ENCODE results near the gene CDK5RAP3. TPM values are rescaled to one million over a fixed set of nuclear protein-coding genes. Genes with fewer than 3 reads are reported as not detected.

Gene CDK5RAP3
- total RNA-seq, 4 donors from 2014 or later = 43.9 to 70.2 (median 58.4) TPM

DNA sequence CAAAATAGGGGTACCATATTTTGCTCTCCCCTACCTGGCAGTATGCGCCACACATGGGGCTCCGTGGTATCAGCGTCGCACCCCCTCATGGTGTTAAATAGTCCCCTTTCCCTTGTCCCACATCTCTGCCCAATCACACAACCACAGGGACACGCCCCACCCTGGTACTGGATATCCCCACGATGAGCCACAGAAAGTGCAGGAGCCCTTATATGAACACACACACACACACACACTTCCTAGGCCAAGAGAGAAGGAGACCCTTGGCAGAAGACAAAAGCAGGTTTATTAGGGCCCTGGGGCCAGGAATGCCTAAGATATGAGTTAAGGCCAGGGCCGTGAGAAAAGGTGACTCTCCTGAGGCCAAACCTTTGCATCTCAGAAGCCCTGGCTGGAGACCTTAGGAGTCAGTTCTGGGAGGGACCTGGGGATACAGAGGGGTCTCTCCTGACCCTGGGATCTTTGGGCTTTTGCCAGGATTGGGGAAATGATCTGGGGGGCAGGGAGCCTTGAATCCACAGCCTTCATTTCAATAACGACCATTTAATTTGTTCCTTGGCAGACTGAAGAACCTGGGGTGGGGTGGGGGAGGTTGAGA is 55.1 kb downstream of the CDK5RAP3 start:
- Histone ChIP-seq H3K4me1 (peaks cover 43 to 49% (median 48%) of the 10 kb centered on the region in 4 donors), H3K36me3 (no peaks in the 10 kb centered on the region), H3K27ac (replicated peaks in 1 of 4) (peak overlapping the region; percentile 67 to 80 (median 74)), H3K4me3 (peak overlapping the region; percentile 52 to 64 (median 56)), H3K27me3 (peaks cover 0 to 22% (median 2%) of the 10 kb centered on the region in 4 donors), H3K9me3 (no peaks in the 10 kb centered on the region)
- intact Hi-C loops (cut with DNase I) = loop anchor here (1.0 to 2.0 kb wide), 2 partner anchors 48 to 107 kb away; no protein-coding TSS in a partner anchor
- no peak for TF ChIP-seq EP300 (IDR thresholded peaks at IDR 0.05)
- no peak for TF ChIP-seq CTCF (IDR thresholded peaks at IDR 0.05)
- no peak for TF ChIP-seq POLR2A (IDR thresholded peaks at IDR 0.05; ENCODE audit: low read depth)
- no peak for TF ChIP-seq POLR2AphosphoS5 (IDR thresholded peaks at IDR 0.05)
- DNase-seq (ENCODE audit: extremely low spot score) = no peak
- 24% methylated on average over 8 of the region's 8 CpGs for WGBS

GRCh38 chr17:48026502-48027321 is 55.8 kb downstream of the CDK5RAP3 start:
- intact Hi-C loops (cut with DNase I) = loop anchor here (1.0 kb wide), 1 partner anchor 48 kb away; no protein-coding TSS in a partner anchor
- H3K9me3 ChIP-seq = no peaks in the 10 kb centered on the region
- no peak overlapping the region for H3K4me3 ChIP-seq
- no peaks in the 10 kb centered on the region for H3K36me3 ChIP-seq
- H3K27ac ChIP-seq (replicated peaks in 1 of 4) = peak overlapping the region; percentile 67 to 80 (median 74)
- TF ChIP-seq CTCF (IDR thresholded peaks at IDR 0.05) (peak; percentile 87 to 95 (median 93)), EP300 (IDR thresholded peaks at IDR 0.05) (no peak), POLR2AphosphoS5 (IDR thresholded peaks at IDR 0.05) (peak; percentile 30 to 73)
- DNase-seq (ENCODE audit: extremely low spot score) = no peak
- H3K27me3 ChIP-seq = peaks cover 0 to 17% (median 2%) of the 10 kb centered on the region in 4 donors
- H3K4me1 ChIP-seq = peaks cover 43 to 51% (median 49%) of the 10 kb centered on the region in 4 donors
- 20% methylated on average over 11 of the region's 18 CpGs for WGBS

DNA sequence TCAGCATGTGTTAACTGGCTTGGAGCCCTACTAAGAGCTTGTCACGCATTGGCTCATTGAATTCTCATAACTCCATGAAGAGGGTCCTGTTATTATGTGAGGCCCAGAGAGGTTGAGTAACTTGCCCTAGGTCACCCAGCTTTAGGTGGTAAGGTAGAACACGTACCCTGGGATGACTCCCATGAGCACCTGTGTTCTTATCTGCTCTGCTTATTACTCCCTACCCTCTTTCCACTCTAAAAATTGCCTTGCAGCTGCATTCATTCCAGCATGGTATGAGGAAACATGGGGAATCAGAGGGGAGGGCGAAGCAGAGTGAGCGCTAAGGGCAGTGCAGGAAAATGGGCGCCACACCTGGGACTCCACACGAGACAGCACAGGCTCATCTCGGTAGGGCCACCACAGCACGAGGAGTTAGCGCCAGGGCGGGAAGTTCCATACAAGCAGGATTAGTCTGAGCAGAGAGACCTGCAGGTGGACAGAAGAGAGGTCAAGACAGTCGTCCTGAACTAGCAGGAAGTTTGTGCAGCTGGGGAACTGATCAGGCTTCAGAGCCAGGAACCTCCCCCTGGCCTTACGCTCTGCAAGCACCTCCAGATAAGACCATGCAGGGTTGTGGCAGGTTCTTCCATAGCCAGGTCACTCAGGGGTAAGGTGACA is 56.5 kb downstream of the CDK5RAP3 start:
- WGBS = 86% methylated on average over 12 of the region's 12 CpGs
- no peak overlapping the region for H3K27ac ChIP-seq (replicated peaks in 1 of 4)
- no peak overlapping the region for H3K4me3 ChIP-seq
- H3K4me1 ChIP-seq = peaks cover 43 to 51% (median 49%) of the 10 kb centered on the region in 4 donors
- peaks cover 0 to 7% (median 0%) of the 10 kb centered on the region in 4 donors for H3K36me3 ChIP-seq
- TF ChIP-seq CTCF (IDR thresholded peaks at IDR 0.05) (no peak), POLR2AphosphoS5 (IDR thresholded peaks at IDR 0.05) (no peak), POLR2A (IDR thresholded peaks at IDR 0.05; ENCODE audit: low read depth) (no peak), EP300 (IDR thresholded peaks at IDR 0.05) (no peak)
- DNase-seq (ENCODE audit: extremely low spot score) = no peak
- H3K9me3 ChIP-seq = no peaks in the 10 kb centered on the region
- peaks cover 0 to 17% (median 2%) of the 10 kb centered on the region in 4 donors for H3K27me3 ChIP-seq
- intact Hi-C loops (cut with DNase I) = no loop called here

DNA sequence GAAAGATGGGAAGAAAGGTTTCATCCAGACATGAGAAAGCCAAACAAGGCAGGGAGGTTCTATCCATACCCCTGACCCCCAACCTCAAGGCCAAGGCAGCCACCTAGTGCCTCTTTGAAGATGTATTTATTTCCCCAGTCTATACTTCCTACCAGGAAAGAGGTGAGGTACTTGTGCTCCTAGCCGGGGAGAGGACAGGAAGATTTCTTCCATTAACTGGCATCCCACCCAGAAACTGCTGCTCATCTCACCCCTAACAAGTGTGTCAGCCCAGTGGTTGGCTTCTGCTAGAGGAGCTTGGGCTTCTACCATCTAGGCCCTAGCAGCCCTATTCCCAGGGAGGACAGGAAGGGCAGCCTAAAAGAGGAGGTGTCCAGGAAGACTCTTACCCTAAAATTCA is 57.8 kb downstream of the CDK5RAP3 start:
- Histone ChIP-seq H3K27me3 (peaks cover 0 to 7% (median 0%) of the 10 kb centered on the region in 4 donors), H3K4me1 (peaks cover 34 to 42% (median 39%) of the 10 kb centered on the region in 4 donors), H3K4me3 (no peak overlapping the region), H3K36me3 (peaks cover 0 to 10% (median 2%) of the 10 kb centered on the region in 4 donors), H3K27ac (replicated peaks in 1 of 4) (no peak overlapping the region), H3K9me3 (no peaks in the 10 kb centered on the region)
- DNase-seq (ENCODE audit: extremely low spot score) = no peak
- intact Hi-C loops (cut with DNase I) = no loop called here
- TF ChIP-seq EP300 (IDR thresholded peaks at IDR 0.05) (no peak), POLR2AphosphoS5 (IDR thresholded peaks at IDR 0.05) (no peak), POLR2A (IDR thresholded peaks at IDR 0.05; ENCODE audit: low read depth) (no peak), CTCF (IDR thresholded peaks at IDR 0.05) (no peak)
- WGBS = 71% methylated on average over 1 of the region's 1 CpG
